Memory B cell (primary cell): Measurements from ENCODE around the gene SHD.
"Not testable (repeated sequence)": the region's sequence is repeated elsewhere in the genome, so short reads cannot be mapped to it uniquely, and the experiment has no call there.

Experiments used
- ATAC-seq: fragments of 150-1000 bp; cut with Tn5 transposase; 2 replicates; pipeline ENCODE4 v1.10.0; 2021; ENCODE audit warnings: low read depth, mild to moderate bottlenecking, moderate library complexity
- DNase-seq, 2 donors: peaks; one replicate each; pipeline ENCODE4 v3.0.0; 2022; ENCODE audit warnings: low spot score in 2 of 2
- H3K27ac Mint-ChIP-seq: one replicate; pipeline ENCODE4 v1.8.0; 2022; ENCODE audit warnings: mild to moderate bottlenecking, moderate library complexity, mixed read lengths
- H3K27me3 Mint-ChIP-seq: one replicate; pipeline ENCODE4 v1.8.0; 2022; ENCODE audit warnings: mixed read lengths
- H3K36me3 Mint-ChIP-seq: one replicate; pipeline ENCODE4 v1.8.0; 2022; ENCODE audit warnings: mild to moderate bottlenecking, mixed read lengths
- H3K4me1 Mint-ChIP-seq: one replicate; pipeline ENCODE4 v1.8.0; 2022; ENCODE audit warnings: mixed read lengths
- H3K4me3 Mint-ChIP-seq: one replicate; pipeline ENCODE4 v1.8.0; 2022; ENCODE audit warnings: mild to moderate bottlenecking, moderate library complexity, mixed read lengths
- H3K9me3 Mint-ChIP-seq: one replicate; pipeline ENCODE4 v1.8.0; 2022; ENCODE audit warnings: mixed read lengths

The SHD gene, protein sequence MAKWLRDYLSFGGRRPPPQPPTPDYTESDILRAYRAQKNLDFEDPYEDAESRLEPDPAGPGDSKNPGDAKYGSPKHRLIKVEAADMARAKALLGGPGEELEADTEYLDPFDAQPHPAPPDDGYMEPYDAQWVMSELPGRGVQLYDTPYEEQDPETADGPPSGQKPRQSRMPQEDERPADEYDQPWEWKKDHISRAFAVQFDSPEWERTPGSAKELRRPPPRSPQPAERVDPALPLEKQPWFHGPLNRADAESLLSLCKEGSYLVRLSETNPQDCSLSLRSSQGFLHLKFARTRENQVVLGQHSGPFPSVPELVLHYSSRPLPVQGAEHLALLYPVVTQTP

DNA sequence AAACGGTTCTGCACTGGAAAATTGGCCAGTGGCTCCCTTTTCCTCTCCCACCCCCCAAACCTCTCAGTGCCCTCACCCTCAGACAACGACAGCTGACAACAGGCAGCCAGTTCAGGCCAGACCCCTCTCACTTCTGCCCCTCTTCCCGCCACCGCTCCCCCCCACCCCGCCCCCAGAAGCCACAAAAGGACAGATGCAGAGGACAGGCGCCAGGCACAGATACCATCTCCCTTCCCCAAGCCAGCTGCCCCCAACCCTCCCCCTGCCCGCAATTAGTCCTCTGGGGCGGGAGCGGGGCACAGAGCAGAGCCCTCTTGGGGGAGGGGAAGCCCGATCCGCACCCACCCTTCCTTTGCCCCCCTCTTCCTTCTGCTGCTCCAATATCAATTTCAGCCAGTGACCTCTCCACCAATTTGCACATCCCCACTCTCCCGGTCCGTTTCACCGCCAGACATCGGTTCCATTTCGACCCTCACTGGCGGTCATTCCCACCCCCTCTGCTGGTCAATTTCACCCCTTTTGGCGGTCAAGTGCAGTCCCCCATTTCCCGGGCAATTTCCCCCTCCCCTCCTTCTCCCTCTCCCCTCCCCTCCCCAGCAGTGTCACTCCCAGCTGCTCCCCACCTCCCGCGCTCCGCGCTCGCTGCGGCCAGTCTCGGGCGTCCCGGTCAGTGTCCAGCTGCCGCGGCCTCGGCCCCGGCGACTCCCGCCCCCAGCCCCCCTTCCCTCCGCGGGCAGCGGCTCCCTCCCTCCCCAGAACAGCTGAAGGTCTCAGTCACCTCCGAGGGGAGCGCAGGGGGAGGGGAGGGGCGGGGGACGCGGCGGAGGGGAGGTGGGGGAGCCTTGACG, at the start of gene SHD:
TSS of gene SHD (plus strand) at position 848 of the 848 bp plus-strand sequence. CDS start 798 bp downstream, outside the sequence.
- ATAC-seq (no peak), DNase-seq (no peak)
- Mint-ChIP-seq H3K36me3 (no peaks in the 10 kb centered on the region), H3K27me3 (peaks cover 13% of the 10 kb centered on the region), H3K27ac (no peak within 1 kb of the TSS), H3K4me3 (peak within 1 kb of the TSS; percentile 46), H3K4me1 (peaks cover 3% of the 10 kb centered on the region), H3K9me3 (no peaks in the 10 kb centered on the region)

DNA sequence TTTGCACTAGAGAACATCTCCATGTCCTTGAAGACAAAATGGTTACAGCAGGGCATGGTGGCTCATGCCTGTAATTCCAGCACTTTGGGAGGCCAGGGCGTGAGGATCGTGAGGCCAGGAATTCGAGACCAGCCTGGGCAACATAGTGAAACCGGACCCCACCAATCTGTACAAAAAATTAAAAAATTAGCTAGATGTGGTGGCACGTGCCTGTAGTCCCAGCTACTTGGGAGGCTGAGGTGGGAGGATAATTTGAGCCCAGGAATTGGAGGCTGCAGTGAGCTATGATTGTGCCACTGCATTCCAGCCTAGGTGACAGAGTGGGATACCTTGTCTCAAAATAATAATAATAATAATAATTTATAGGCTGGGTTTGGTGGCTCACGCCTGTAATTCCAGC, 48.8 kb upstream of the SHD start:
- H3K4me1 Mint-ChIP-seq, H3K27me3 Mint-ChIP-seq, H3K27ac Mint-ChIP-seq, ATAC-seq, H3K36me3 Mint-ChIP-seq, H3K9me3 Mint-ChIP-seq, DNase-seq: not testable (repeated sequence)
- peak overlapping the region; percentile 37 for H3K4me3 Mint-ChIP-seq

DNA sequence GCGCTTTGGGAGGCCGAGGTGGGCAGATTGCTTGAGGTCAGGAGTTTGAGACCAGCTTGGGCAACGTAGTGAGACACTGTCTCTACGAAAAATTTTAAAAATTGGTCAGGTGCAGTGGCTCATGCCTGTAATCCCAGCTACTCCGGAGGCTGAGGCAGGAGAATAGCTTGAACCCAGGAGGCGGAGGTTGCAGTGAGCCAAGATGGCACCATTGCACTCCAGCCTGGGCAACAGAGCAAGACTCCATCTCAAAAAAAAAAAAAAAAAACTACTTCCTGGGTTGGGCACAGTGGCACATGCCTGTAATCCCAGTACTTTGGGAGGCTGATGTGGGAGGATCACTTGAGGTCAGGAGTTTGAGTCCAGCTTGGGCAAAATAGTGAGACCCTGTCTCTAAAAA, 47.5 kb upstream of the SHD start:
- H3K36me3 Mint-ChIP-seq, DNase-seq, ATAC-seq, H3K9me3 Mint-ChIP-seq, H3K27me3 Mint-ChIP-seq, H3K4me1 Mint-ChIP-seq, H3K4me3 Mint-ChIP-seq, H3K27ac Mint-ChIP-seq: not testable (repeated sequence)

DNA sequence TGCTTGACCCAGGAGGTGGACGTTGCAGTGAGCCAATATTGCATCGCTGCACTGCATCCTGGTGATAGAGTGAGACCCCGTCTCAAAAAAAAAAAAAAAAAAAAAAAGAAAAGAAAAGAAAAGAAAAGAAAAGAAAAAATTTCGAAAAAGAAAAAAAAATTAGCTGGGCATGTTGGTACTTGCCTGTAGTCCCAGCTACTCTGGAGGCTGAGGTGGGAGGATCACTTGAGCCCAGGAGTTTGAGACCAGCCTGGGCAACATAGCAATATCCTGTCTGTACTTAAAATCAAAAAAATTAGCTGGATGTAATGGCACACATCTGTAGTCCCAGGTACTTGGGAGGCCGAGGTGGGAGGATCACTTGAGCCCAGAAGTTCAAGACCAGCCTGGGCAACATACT, 46.9 kb upstream of the SHD start:
- not testable (repeated sequence) for H3K27me3 Mint-ChIP-seq, H3K27ac Mint-ChIP-seq

DNA sequence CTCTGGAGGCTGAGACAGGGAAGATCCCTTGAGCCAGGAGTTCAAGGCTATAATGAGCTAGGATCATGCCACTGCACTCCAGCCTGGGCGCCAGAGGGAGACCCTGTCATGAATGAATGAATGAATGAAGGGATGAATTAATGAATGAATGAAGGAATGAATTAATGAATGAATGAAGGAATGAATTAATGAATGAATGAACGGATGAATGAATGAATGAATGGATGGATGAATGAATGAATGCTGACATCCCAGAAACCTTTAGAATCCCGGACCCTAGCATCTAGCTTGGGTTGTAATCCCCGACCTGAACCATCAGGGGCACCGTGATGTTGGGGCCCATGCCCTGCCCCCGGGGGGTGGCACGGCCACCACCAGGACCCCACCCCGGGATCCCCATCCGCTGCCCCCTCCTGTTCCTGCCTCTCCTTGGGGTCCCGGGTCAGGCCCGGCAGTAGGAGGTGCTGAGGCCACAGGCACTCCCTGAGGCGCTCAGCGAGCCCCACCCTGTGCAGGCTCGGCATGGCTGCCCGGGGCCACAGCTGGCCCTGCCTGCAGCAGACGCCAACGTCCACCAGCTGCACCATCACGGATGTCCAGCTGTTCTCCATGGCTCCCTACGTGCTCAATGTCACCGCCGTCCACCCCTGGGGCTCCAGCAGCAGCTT, 46.3 kb upstream of the SHD start:
- H3K27ac Mint-ChIP-seq = no peak overlapping the region
- peaks cover 3% of the 10 kb centered on the region for H3K36me3 Mint-ChIP-seq
- no peak for ATAC-seq
- peaks cover 1% of the 10 kb centered on the region for H3K27me3 Mint-ChIP-seq
- no peaks in the 10 kb centered on the region for H3K9me3 Mint-ChIP-seq
- H3K4me3 Mint-ChIP-seq = no peak overlapping the region
- peaks cover 6% of the 10 kb centered on the region for H3K4me1 Mint-ChIP-seq
- peak in 1 of 2 donors; percentile 35 for DNase-seq

More for the DNA sequence above, 46.9 kb upstream of the SHD start:
- ATAC-seq, H3K36me3 Mint-ChIP-seq, H3K9me3 Mint-ChIP-seq, DNase-seq, H3K4me1 Mint-ChIP-seq, H3K4me3 Mint-ChIP-seq: not testable (repeated sequence)

DNA sequence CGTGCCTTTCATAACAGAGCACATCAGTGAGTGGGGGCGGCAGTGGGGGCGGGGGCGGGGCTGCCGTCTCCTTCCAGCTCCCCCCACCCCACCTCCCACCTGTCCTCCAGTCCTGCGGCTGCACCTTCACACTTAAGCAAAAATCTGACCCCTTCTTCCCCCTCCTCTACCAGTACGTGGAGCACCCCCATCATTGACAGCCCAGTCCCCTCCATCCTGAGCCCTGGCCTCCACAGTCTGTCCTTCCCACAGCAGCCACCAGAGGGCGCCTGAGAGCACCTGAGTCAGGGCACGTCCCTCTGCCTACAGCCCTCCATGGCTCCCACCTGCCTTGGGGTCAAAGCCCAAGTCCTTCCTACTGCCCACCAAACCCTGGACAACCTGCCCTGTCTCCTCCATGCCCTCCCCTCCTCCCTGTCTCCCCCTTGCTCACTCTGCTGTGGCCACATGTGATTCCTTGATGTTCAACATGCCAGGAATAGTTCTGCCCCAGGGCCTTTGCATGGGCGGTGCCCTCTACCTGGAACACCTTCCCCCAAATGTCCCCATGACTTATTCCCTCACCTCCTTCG, 45.7 kb upstream of the SHD start:
- peaks cover 6% of the 10 kb centered on the region for H3K4me1 Mint-ChIP-seq
- H3K4me3 Mint-ChIP-seq = peak overlapping the region; percentile 52
- H3K27ac Mint-ChIP-seq = no peak overlapping the region
- peaks cover 1% of the 10 kb centered on the region for H3K27me3 Mint-ChIP-seq
- DNase-seq (peak; percentile 76 to 81), ATAC-seq (peak; percentile 33)
- no peaks in the 10 kb centered on the region for H3K9me3 Mint-ChIP-seq
- peaks cover 3% of the 10 kb centered on the region for H3K36me3 Mint-ChIP-seq

DNA sequence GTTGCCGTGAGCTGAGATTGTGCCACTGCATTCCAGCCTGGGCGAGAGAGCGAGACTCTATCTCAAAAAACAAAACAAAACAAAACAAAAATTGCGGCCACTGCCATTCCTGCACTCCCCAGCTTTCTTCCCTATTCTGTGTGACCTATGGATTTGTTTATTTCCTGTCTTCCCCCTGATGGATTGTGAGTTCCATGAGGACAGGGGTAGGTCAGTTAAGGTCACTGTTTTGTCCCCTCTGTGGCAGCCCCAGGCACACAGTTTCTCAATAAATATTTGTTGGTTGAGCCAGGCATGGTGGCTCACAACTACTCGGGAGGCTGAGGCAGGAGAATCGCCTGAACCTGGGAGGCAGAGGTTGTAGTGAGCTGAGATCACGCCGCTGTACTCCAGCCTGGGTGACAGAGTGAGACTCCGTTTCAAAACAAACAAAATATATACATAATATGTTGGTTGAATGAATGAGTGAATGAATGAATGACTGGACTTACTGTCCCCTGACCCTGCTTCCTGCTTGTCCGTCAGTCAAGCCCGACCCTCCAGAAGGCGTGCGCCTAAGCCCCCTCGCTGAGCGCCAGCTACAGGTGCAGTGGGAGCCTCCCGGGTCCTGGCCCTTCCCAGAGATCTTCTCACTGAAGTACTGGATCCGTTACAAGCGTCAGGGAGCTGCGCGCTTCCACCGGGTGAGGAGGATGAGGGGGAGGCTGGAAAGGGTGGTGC, 44.8 kb upstream of the SHD start:
- Mint-ChIP-seq H3K27ac (no peak overlapping the region), H3K36me3 (peaks cover 3% of the 10 kb centered on the region), H3K4me1 (peaks cover 5% of the 10 kb centered on the region), H3K4me3 (no peak overlapping the region), H3K9me3 (no peaks in the 10 kb centered on the region), H3K27me3 (peaks cover 1% of the 10 kb centered on the region)
- no peak for DNase-seq
- no peak for ATAC-seq

DNA sequence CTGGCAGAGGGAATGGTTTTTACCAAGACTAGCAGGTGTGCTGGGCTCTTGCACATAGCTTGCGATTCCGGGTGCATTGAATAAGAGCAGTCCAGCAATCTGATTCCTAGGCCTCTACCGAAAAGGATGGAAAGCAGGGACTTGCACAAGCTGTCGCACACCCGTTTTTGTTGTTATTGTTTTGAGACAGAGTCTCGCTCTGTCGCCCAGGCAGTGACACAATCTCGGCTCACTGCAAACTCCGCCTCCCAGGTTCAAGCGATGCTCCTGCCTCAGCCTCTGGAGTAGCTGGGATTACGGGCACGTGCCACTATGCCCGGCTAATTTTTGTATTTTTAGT, 44.2 kb upstream of the SHD start:
- Mint-ChIP-seq H3K4me1 (peaks cover 2% of the 10 kb centered on the region), H3K27ac (no peak overlapping the region), H3K9me3 (no peaks in the 10 kb centered on the region), H3K36me3 (peaks cover 3% of the 10 kb centered on the region), H3K4me3 (no peak overlapping the region), H3K27me3 (peaks cover 1% of the 10 kb centered on the region)
- ATAC-seq (no peak), DNase-seq (no peak)

DNA sequence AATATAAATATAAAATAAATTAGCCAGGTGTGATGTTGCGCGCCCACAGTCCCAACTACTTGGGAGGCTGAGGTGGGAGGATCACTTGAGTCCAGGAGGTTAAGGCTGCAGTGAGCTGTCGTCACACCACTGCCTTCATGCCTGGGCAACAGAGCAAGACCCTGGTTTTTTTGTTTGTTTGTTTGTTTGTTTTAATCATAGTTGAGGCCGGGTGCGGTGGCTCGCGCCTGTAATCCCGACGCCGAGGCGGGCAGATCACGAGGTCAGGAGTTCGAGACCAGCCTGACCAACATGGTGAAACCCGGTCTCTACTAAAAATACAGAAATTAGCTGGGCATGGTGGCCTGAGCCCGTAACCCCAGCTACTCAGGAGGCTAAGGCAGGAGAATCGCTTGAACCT, 41.6 kb upstream of the SHD start:
- H3K4me1 Mint-ChIP-seq, DNase-seq, H3K27me3 Mint-ChIP-seq, H3K9me3 Mint-ChIP-seq, H3K4me3 Mint-ChIP-seq, H3K36me3 Mint-ChIP-seq, H3K27ac Mint-ChIP-seq, ATAC-seq: not testable (repeated sequence)

DNA sequence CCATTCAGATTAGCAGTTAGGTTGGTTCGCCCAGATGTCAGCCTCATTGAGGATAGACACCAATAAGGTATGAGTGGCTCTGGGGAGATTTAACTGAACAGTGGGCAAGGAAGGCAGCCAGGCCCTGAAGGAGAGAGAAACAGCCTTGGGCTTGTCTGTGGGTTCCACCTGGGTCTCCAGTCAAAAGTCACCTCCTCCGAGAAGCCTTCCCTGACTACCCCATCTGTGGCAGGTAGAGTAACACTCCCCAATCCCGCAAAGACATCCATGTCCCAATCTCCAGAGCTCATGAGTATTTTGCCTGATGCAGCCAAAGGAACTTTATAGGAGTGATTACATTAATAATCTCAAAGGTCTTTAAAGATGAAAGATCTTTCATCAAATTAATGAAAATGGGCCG, 40.2 kb upstream of the SHD start:
- H3K9me3 Mint-ChIP-seq = peaks cover 6% of the 10 kb centered on the region
- peaks cover 5% of the 10 kb centered on the region for H3K4me1 Mint-ChIP-seq
- H3K27ac Mint-ChIP-seq = no peak overlapping the region
- peaks cover 3% of the 10 kb centered on the region for H3K36me3 Mint-ChIP-seq
- H3K27me3 Mint-ChIP-seq = no peaks in the 10 kb centered on the region
- no peak for ATAC-seq
- no peak for DNase-seq
- H3K4me3 Mint-ChIP-seq = no peak overlapping the region

DNA sequence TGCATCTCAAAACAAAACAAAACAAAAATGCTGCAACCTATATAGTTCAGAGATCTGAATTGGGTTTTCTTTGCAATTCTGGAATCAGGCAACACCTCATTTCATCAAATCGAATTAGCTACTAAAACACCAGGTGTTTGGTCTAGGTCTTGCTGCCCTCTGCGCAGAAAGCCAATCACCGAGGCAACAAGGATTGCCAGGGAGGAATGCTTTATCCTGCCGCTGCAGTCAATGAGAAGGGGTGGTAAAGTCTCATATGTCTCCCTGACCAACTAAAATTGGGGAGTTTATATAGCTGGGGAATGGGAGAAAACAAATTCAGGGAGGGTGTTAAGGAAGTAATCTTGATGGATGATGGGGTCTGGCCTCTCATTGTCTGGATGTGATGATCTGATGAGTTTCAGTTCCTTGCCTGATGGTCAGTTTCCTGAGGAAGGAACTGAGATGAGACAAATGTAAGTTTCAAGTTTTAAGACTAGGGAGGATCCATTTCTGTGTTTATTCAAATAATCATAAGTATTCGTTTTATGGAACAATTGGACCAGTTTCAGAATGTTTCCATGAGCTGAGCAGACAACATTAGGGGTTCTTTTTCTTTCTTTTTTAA, 37.1 kb upstream of the SHD start:
- Mint-ChIP-seq H3K27ac (no peak overlapping the region), H3K4me3 (no peak overlapping the region), H3K9me3 (peaks cover 6% of the 10 kb centered on the region), H3K27me3 (no peaks in the 10 kb centered on the region), H3K4me1 (peaks cover 9% of the 10 kb centered on the region), H3K36me3 (peaks cover 2% of the 10 kb centered on the region)
- ATAC-seq (no peak), DNase-seq (no peak)

DNA sequence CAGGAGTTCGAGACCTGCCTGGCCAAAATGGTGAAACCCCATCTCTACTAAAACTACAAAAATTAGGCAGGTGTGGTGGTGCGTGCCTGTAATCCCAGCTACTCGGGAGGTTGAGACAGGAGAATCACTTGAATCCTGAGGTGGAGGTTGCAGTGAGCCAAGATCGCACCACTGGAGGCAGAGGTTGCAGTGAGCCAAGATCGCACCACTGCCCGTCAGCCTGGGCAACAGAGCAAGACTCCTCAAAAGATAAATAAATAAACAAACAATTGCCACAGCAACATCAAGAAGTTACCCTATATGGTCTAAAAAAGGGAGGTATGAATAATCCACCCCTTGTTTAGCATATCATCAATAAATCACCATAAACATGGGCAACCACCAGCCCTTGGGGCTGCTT, 33.1 kb upstream of the SHD start:
- H3K27me3 Mint-ChIP-seq, DNase-seq, ATAC-seq, H3K9me3 Mint-ChIP-seq: not testable (repeated sequence)
- Mint-ChIP-seq H3K36me3 (peaks cover 22% of the 10 kb centered on the region), H3K27ac (peak overlapping the region; percentile 100), H3K4me1 (peaks cover 17% of the 10 kb centered on the region), H3K4me3 (peak overlapping the region; percentile 27)
